ENCODE data around the gene STYXL2.
A peak's percentile ranks its signal among the peaks of the same experiment; 100 is the strongest.

Gene STYXL2

DNA sequence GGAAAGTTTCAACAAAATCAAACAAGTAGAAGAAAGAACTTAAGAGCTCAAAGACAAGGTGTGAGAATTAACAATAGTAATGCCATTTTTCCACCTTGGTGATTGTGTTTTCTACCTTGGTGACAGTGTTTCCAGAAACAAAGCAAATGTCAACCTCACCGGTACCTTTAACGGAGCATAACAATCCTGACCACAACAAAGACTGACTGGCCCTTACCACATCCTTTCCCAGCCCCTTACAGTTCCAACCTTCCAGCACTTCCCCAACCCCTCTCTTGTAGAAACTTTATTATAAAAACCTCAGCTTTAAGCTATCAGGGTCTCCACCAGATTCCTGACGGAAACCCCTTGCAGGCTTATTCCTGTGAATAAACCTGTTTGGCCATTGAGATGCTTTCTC, 16.7 kb downstream of the STYXL2 start:
- no peak for DNase-seq

DNA sequence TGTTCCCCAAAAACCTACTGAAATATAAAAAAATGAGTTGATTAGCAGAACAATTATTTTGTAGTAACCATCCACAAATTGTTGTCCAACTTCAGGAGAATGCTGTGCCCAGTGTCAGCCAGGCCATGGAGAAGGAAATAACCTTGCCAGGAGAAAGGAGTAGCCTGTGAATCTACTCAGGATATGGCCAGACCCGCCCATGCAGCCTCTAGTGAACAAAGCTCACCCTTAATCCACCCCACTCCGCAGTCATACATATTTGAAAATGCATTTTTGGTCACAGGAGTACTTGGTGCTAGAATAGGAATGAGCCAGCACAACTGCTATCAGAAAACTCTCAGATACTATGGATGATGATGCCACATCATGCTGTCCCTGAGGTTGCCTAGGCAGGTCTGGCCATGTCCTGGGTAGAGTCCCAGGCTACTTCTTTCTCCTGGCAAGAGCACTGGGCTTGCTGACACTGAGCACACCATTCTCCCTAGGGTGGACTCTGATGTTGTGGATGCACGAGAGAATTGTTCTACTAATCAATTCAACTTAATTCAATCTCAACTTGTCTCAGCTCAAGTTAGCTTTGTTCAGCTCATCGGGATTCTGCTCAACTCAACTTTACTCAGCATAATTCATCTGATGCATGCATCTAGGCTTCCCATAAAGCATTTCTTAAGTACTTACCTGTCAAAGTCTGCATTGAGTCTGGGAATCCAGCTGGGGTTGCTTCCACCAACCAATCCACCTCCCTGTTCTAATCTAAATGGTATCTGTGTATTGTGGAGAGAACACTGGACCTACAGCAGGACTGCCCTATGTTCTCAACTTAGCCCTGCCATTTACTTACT, 18.2 kb downstream of the STYXL2 start:
- DNase-seq: no peak

DNA sequence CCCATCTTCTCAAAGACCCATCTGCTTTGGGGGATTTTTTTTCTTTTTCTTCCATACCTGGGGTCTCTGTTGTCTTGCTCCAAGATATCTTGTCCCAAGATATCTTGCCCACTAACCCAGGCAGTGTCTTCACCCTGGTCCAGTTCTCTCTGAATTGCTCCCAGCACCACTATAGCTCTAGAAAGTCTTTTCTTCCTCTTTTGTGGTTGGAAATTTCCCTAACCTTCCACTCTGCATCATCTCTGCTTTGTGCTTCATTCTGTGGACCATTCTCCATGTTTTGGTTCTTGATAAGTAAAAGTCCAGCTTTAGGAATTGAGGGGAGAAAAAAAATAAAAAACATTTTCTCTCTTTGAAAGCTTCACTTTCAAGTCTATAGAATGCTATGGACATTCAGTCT, 20.9 kb downstream of the STYXL2 start:
- DNase-seq: no peak

DNA sequence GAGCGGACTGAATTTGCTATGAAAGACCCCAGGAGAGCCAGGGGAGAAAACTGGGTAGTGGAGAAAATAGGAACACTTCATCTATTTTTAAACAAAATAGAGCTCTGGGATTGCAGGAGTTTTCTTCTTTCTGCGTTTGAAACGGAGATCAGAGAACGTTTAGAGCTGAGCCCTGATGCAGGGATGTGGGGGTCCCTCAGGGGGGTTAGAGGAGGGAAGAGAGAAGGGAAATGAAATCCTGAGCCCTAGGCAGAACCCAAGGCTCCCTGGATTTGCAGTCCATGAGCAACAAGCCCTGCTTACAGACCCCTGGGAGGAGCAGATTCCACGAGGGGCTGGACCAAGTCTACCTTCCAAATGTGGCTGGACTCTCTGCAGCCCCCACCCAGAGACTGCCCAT, 21.8 kb downstream of the STYXL2 start:
- no peak for DNase-seq

DNA sequence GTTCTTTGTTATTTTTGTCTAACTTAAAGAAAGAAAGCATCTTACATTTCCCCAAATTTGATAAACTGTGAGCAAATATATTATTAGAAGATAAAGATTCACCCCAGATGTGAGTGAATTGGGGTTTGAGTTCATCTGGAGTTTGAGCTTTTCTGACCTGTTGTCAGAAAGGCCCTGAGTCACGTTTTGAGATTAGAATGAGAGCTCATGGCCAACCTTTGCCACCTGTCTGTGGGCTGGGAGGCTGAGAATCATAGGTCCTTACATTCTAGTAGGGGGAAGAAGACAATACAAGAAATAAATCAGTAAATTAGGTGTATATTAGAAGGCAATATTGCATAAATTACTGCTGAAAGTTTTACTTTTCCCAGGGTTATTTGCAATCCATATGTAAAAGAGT, 22.3 kb downstream of the STYXL2 start:
- DNase-seq: no peak

DNA sequence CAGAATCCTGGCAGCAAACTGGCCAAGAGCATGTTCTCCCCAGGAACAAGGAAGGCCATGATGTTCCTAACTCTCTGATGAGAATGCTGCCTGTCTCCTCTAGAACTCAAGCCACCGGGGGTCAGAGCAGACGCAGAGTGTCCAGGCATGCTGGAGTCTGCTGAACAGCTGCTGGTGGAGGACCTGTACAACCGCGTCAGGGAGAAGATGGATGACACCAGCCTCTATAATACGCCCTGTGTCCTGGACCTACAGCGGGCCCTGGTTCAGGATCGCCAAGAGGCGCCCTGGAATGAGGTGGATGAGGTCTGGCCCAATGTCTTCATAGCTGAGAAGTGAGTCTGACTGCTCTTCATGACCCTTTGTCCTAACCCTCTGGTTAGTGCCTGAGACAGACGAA, 23.4 kb downstream of the STYXL2 start:
- no peak for DNase-seq

DNA sequence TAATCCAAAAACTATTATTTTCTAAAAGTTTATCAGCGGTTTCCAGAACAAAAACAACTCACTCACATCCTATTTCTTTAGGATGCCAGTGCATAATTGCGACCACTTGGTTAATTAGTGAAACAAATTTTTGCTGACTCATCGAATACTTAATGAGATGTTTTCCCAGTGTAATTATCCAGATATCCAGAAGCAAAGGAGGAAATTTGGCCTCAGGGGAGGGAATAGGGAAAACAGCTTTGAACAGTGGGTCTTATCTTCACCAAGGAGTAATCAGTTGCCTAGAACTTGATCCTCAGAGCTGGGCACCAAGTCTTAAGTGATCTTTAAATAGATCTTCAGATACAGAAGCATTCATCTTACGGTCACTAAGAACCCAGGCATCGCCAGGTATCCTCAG, 24.3 kb downstream of the STYXL2 start:
- DNase-seq: no peak

DNA sequence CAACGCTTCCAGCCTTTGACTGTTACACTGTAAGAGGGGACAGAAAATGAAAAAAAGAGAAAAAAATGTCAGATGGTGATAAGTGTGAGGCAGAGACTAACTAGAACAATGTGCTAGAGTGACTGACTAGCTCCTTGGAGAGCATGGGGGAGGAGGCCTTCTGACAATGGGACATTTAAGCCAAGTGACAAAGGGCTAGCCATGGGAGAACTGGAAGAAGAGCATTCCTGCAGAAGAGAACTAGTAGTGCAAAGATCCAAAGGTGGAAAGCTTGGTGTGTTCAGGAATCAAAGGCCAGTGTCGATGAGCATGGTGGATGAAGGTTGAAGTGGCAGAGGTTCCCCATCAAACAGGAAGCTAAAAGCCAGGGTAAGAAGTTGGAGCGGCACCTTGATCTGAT, 25.8 kb downstream of the STYXL2 start:
- no peak for DNase-seq

DNA sequence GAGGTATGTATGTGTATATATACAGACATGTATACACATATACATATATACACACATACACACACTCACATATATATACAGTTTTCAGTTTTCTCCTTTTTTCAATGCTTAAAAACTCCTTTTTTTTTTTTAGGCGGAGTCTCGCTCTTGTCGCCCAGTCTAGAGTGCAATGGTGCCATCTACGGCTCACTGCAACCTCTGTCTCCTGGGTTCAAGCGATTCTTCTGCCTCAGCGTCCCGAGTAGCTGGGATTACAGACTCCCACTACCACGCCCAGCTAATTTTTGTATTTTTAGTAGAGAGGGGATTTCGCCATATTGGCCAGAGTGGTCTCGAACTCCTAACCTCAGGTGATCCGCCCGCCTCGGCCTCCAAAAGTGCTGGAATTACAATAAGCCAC, 27.0 kb downstream of the STYXL2 start:
- DNase-seq: no peak

DNA sequence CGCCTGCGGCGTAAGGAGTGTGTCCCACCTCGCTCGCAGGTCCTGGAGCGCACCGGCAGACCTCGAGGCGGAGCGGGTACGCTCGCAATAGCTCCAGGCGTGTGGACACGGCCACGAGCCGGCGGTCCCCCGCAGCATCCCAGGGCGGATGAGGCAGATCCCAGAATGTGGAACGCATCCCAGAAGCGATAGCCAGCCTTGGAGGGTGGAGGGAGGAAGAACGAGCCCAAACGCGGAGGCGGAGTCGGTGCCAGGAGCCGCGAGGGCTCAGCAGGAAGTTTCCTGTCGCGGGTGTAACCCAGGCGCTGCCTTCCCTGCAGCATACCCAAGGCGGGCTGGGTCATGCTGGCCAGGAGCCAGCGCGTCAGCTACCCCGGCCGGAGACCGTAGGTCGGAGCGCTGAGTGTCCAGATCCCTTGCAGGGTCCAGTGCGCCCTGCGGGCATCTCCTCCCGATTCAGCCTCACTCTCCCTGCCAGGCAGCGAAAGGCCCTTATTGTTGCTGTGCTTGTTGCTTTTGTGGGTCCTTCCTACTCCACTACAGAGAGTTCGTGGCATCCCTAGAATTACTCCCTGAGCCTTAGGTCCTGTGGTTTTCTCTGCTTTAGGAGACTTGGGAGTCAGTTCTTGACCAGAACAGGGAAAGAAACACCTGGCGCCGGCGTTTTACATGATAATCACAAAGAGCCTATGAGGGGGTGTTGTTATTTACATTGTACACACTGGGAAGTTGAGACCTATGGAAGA, 27.7 kb downstream of the STYXL2 start:
- DNase-seq: peak; percentile 66

DNA sequence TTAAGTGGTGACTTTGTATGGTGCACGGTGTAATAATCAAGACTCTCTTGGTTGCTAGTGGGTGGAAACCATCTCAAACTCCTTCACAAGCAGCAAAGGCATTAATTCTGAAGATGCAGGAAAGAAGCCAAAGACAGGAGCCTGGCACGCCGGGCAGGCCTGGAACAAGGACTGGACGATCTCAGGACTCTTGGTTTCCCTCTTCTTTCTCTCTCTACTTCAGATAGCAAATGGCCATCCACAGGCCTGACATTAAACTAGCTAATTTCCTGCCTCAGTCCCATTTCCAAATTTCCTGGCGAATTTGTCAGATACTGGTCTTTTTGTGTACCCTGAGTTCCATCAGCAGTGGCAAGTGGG, 28.2 kb downstream of the STYXL2 start:
- no peak for DNase-seq

DNA sequence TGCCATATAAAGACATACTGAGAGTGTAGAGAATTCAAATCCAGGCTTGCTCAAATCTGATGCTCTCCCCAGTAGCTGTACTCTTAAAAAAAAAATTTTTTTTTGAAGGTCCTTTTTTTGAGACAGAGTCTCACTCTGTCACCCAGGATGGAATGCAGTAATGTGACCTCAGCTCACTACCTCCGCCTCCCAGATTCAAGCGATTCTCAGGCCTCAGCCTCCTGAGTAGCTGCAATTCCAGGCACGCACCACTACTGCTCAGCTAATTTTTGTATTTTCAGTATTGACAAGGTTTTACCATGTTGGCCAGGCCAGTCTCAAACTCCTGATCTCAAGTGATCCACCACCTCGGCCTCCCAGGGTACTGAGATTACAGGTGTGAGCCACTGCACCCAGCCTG, 28.7 kb downstream of the STYXL2 start:
- no peak for DNase-seq

DNA sequence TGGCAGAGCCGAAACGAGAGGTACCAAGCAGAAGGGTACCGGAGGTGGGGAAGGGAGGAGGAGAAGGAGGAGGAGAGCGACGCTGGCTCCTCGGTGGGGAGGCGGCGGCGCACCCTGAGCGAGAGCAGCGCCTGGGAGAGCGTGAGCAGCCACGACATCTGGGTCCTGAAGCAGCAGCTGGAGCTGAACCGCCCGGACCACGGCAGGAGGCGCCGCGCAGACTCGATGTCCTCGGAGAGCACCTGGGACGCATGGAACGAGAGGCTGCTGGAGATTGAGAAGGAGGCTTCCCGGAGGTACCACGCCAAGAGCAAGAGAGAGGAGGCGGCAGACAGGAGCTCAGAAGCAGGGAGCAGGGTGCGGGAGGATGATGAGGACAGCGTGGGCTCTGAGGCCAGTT, 32.4 kb downstream of the STYXL2 start:
- DNase-seq: no peak

DNA sequence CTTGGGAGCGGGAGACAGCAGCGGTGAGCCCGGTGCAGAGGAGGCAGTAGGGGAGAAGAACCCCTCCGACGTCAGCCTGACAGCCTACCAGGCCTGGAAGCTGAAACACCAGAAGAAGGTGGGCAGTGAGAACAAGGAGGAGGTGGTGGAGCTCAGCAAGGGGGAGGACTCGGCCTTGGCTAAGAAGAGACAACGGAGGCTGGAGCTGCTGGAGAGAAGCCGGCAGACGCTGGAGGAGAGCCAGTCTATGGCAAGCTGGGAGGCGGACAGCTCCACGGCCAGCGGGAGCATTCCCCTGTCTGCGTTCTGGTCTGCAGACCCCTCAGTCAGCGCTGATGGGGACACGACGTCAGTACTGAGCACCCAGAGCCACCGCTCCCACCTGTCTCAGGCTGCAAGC, 32.9 kb downstream of the STYXL2 start:
- DNase-seq: no peak

DNA sequence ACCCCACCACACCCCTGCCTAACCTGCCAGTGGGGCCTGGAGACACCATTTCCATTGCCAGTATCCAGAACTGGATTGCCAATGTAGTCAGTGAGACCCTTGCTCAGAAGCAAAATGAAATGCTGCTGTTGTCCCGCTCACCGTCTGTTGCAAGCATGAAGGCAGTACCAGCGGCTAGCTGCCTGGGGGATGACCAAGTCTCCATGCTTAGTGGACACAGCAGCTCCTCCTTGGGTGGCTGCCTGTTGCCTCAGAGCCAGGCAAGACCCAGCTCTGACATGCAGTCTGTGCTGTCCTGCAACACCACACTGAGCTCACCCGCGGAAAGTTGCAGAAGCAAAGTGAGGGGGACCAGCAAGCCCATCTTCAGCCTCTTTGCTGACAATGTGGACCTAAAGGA, 33.4 kb downstream of the STYXL2 start:
- no peak for DNase-seq

DNA sequence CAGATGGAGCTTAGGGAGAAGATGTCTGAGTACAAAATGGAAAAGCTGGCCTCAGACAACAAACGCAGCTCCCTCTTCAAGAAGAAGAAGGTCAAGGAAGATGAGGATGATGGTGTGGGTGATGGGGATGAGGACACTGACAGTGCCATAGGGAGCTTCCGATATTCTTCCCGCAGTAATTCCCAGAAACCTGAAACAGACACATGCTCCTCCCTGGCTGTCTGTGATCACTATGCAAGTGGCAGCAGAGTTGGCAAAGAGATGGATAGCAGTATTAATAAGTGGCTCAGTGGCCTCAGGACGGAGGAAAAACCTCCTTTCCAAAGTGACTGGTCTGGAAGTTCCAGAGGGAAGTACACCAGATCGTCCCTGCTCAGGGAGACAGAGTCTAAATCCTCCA, 33.8 kb downstream of the STYXL2 start:
- DNase-seq: no peak

DNA sequence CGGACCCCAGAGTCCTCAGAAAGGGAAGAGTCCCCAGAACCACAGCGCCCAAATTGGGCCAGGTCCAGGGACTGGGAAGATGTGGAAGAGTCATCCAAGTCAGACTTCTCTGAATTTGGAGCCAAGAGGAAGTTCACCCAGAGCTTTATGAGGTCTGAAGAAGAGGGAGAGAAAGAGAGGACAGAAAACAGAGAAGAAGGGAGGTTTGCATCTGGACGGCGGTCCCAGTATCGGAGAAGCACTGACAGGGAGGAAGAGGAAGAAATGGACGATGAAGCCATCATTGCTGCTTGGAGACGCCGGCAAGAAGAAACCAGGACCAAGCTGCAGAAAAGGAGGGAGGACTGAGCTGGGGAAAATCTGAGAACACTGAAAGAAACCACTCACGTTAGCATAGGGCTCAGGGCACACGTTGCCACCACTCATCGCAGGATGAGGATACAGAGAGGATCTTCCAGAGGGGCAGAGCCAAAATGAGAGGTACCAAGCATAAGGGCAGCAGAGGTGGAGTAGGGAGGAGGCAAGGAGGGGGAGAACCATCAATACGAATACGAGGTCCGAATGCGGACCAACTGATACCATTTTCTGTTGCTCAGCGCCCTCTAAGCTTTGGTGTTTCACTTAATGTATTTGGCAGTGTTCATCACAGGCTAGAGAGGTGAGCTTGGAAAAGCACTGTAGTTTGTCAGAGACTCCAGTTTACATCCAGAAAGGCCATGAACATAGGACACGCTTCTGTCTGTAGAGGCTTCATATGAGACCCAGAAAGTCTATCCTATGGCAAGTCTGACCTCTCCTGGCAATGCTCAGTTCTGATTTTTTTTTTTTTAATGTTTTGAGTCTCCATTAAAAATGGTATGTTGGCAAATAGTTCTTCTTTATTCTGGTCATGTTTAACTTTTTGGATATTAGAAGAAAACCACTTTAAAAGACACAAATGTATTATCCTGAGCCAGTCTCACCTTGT, 34.7 kb downstream of the STYXL2 start:
- no peak for DNase-seq

DNA sequence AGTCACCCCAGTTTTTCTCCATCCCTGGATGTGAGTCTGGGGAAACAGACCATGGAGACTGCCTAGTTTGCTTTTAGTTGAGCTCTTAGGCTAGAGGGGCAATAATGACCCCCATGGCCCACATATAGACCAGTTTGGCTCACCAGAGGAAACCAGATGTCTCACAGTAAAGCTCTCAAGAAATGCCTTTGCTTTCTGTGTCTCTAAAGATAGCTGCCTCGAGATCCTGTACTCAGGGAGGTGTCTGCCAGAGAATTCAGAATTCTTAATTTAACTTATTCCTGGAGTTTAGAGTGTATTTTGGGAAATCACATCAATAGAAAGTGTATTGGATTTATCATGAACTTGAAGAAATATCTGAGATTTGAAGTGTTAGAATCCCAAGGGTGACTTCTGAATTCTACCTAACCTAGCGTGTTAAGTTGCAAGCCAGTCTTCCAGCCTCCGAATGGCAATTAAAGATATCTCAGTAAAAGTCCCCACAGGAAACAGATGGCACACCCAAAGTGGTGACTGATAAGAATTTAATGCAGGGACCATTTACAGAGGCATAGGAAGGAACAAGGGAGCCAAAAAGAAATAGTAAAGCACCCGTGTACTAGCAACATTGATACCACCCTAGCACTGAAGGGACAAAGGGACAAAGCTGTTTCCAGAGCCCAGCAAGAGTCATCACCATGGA, 37.1 kb downstream of the STYXL2 start:
- DNase-seq: no peak

DNA sequence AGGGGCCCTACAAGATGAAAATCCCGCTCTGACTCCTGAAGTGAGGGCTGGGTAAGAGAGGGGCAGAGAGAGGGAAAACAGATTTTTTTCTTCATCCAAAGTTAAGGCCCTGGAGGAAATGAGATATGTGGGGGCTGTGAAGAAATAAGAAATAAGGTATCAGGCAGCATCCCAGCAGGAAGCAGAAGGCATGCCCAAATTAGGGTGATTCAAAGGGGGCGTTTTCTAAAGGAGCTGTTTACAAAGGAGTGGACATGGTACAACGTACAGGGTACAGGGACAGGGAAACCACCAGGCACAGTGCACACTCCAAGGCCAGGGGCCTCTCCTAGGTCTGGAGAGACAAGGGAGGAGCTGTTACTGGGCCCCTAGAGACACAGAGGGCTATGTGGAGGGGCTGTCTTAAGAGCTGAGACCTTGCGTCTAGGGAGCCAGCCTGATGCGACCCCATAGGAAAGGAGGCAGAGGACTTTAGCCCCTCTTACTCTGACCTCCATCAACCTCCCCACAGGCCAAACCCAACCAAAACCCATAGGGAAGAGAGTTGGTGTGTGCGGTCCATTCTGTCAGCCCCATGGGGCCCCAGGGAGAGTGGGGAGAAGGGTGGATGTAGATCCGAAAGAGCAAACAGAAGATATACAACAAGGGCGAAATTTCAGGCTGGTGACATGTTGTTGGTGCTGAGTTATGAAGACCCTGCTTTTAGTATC, 38.6 kb downstream of the STYXL2 start:
- no peak for DNase-seq

DNA sequence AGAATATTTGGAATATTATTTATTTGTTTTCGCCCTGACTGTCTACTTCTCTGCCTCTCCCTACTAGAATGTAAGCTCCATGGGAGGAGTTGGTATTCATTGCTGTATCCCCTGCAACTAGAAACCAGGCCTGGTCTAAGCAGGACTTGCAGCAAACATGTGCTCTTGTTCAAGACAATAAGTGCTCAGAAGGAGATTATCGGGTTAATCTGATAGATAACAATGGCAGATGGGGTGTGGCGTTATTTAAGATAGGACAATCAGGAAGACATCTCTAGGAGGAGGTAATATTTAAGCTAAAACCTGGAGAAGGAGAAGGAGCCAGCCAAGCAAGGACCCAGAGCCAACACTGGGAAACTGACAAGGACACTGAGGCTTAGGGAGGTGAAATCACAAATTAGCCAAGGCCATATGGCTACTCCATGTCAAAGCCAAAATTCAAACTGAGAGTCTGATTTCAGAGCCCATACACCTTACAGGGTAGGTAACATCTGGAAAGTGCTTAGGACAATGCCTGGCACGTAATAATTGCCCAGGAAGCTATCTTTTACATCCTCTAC, 41.5 kb downstream of the STYXL2 start:
- DNase-seq: no peak

DNA sequence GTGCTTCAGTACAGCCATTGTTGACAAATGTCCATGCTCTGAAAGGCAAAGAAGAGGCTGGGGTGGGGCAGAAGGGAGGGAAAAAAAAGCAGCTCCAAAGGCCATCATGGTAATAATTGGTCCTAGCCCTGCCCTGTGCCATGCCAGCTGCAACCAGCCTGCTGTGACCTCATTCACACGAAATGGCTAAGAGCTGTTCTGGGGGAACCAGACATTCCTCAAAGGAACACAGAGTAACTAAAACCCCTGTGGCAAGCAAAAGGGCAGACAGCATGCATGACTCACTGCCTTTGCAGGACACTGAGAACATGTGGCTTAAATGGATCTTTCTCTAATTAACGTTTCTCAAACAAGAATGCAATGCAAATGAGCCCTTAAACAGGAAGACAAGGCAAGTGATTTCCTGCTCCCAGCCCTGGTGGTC, 42.3 kb downstream of the STYXL2 start:
- DNase-seq: no peak

DNA sequence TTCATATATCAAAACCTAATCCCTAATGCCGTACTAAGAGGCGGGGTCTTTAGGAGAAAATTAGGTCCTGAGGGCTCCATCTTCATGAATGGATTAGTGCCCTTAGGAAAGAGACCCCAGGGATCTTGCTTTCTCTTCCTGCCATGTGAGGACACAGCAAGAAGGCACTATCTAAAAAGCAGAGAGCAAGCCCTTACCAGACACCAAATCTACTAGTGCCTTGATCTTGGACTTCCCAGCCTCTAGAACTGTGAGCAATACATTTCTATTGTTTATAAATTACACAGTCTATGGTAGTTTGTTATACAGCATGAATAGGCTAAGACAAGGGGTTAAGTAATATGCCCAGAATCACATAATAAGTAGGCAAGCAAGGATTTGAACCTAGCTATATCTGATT, 42.9 kb downstream of the STYXL2 start:
- DNase-seq: no peak
